H1 (cell line): Measurements from ENCODE around the gene PIGT. TPM values are rescaled to one million over a fixed set of nuclear protein-coding genes. Genes with fewer than 3 reads are reported as not detected.
A peak's percentile ranks its signal among the peaks of the same experiment; 100 is the strongest.

Experiments used
- CTCF ChIA-PET: fragments of 300-600 bp; sonication (Branson Sonifier 250); formaldehyde crosslinking; loops from one replicate; lab custom pipeline; 2021; ENCODE audit not compliant: partially characterized antibody; lab: Charles Lee
- POLR2A ChIA-PET: fragments of 300-600 bp; sonication (Branson Sonifier 250); formaldehyde crosslinking; loops from one replicate; lab custom pipeline; 2021; ENCODE audit warnings: inconsistent platforms; ENCODE audit not compliant: partially characterized antibody; lab: Charles Lee
- DNase-seq, 2 experiments: peaks; one replicate each; pipeline versions ENCODE4 v3.0.0 to v3.0.0-alpha.2; 2010 to 2022; ENCODE audit warnings: low spot score in 2 of 2, low read depth in 1 of 2, mixed read lengths in 1 of 2
- FAIRE-seq: peaks from 2 replicates; lab custom pipeline; 2011; peaks lifted over from hg19 to GRCh38; lab: Jason Lieb, UNC
- H2AFZ ChIP-seq: 2 replicates; pipeline ENCODE4 v1.8.1; 2012; ENCODE audit warnings: low read length, inconsistent platforms
- H2AK5ac ChIP-seq: 2 replicates; pipeline ENCODE4 v1.6.1; 2013; ENCODE audit warnings: low read depth, low read length
- H2BK120ac ChIP-seq: replicated peaks from 2 replicates; pipeline ENCODE3; 2013; ENCODE audit warnings: low read depth, low read length, inconsistent platforms
- H2BK12ac ChIP-seq: 2 replicates; pipeline ENCODE4 v1.6.1; 2013; ENCODE audit warnings: low read depth, low read length
- H2BK15ac ChIP-seq: 2 replicates; pipeline ENCODE4 v1.6.1; 2013; ENCODE audit warnings: low read length
- H2BK20ac ChIP-seq: 2 replicates; pipeline ENCODE4 v1.6.1; 2013; ENCODE audit warnings: low read length
- H2BK5ac ChIP-seq: 2 replicates; pipeline ENCODE4 v1.6.1; 2013; ENCODE audit warnings: low read depth, low read length
- H3K14ac ChIP-seq: 2 replicates; pipeline ENCODE4 v1.6.1; 2013; ENCODE audit warnings: inconsistent platforms; ENCODE audit not compliant: insufficient read length
- H3K18ac ChIP-seq: 2 replicates; pipeline ENCODE4 v1.6.1; 2013; ENCODE audit warnings: low read length; ENCODE audit errors: extremely low read depth
- H3K23ac ChIP-seq: 2 replicates; pipeline ENCODE4 v1.6.1; 2013; ENCODE audit warnings: inconsistent platforms; ENCODE audit not compliant: insufficient read length
- H3K23me2 ChIP-seq: 2 replicates; pipeline ENCODE4 v1.6.1; 2013; ENCODE audit warnings: low read depth, low read length
- H3K27ac ChIP-seq: 2 replicates; pipeline ENCODE4 v1.6.1; 2011; ENCODE audit warnings: low read depth, low read length, inconsistent platforms
- H3K27me3 ChIP-seq, 4 experiments: replicated peaks in 1 of 4; 1 replicate in 1 of 4; 2 replicates in 3 of 4; pipeline versions ENCODE4 v1.6.1 to v1.8.1; 2011 to 2013; ENCODE audit warnings: low read length in 3 of 4, mild to moderate bottlenecking in 3 of 4, inconsistent platforms in 2 of 4, mixed read lengths in 2 of 4, moderate library complexity in 1 of 4; ENCODE audit not compliant: control insufficient read depth in 3 of 4, insufficient read depth in 3 of 4; ENCODE audit errors: extremely low read depth in 1 of 4
- H3K36me3 ChIP-seq, 4 experiments: 2 replicates each; pipeline versions ENCODE4 v1.6.1 to v1.8.1; 2011 to 2013; ENCODE audit warnings: mild to moderate bottlenecking in 4 of 4, low read length in 3 of 4, moderate library complexity in 2 of 4, control low read depth in 1 of 4, inconsistent platforms in 1 of 4; ENCODE audit not compliant: insufficient read depth in 4 of 4, control insufficient read depth in 2 of 4
- H3K4ac ChIP-seq: replicated peaks from 2 replicates; pipeline ENCODE3; 2013; ENCODE audit warnings: low read length, low read depth, mixed read lengths, inconsistent platforms; ENCODE audit not compliant: insufficient read length
- H3K4me1 ChIP-seq, 4 experiments: replicated peaks in 1 of 4; 1 replicate in 1 of 4; 2 replicates in 3 of 4; pipeline versions ENCODE4 v1.6.1 to v1.8.1; 2011 to 2013; ENCODE audit warnings: low read length in 3 of 4, inconsistent platforms in 2 of 4, mixed read lengths in 1 of 4; ENCODE audit not compliant: insufficient read depth in 4 of 4, control insufficient read depth in 3 of 4
- H3K4me2 ChIP-seq, 2 experiments: 2 replicates each; pipeline versions ENCODE4 v1.6.1 to v1.8.1; 2011 to 2013; ENCODE audit warnings: low read depth in 2 of 2, low read length in 2 of 2, control low read depth in 1 of 2, inconsistent platforms in 1 of 2, mild to moderate bottlenecking in 1 of 2; ENCODE audit not compliant: insufficient read depth in 1 of 2
- H3K4me3 ChIP-seq, 4 experiments: fragments of 200-600, 300-600 bp in 1 of 4; sonication (generic), shearing (Covaris generic), sonication (Bioruptor Twin) in 1 of 4; 2 replicates each; pipeline versions ENCODE4 v1.5.1 to v1.8.1; 2011 to 2016; ENCODE audit warnings: low read length in 4 of 4, low read depth in 3 of 4, control low read depth in 2 of 4, inconsistent platforms in 2 of 4, mild to moderate bottlenecking in 2 of 4, mixed read lengths in 1 of 4, moderate library complexity in 1 of 4; ENCODE audit not compliant: insufficient read depth in 2 of 4; ENCODE audit errors: extremely low read depth in 1 of 4
- H3K56ac ChIP-seq: replicated peaks from 2 replicates; pipeline ENCODE3; 2013; ENCODE audit warnings: low read depth, mild to moderate bottlenecking, mixed read lengths, low read length, inconsistent platforms; ENCODE audit not compliant: insufficient read length
- H3K79me1 ChIP-seq: 2 replicates; pipeline ENCODE4 v1.6.1; 2013; ENCODE audit warnings: low read depth, low read length, control low read depth
- H3K79me2 ChIP-seq, 2 experiments: 2 replicates each; pipeline versions ENCODE4 v1.6.1 to v1.8.1; 2012 to 2013; ENCODE audit warnings: low read length in 2 of 2, mild to moderate bottlenecking in 2 of 2, inconsistent platforms in 1 of 2; ENCODE audit not compliant: insufficient read depth in 2 of 2, control insufficient read depth in 1 of 2
- H3K9ac ChIP-seq, 4 experiments: replicated peaks in 1 of 4; 1 replicate in 1 of 4; 2 replicates in 3 of 4; pipeline versions ENCODE4 v1.6.1 to v1.8.1; 2011 to 2013; ENCODE audit warnings: low read depth in 3 of 4, low read length in 3 of 4, control low read depth in 2 of 4, mild to moderate bottlenecking in 2 of 4, moderate library complexity in 2 of 4, inconsistent platforms in 1 of 4; ENCODE audit errors: extremely low read depth in 1 of 4
- H3K9me3 ChIP-seq, 2 experiments: 2 replicates each; pipeline versions ENCODE4 v1.6.1 to v1.8.1; 2012 to 2013; ENCODE audit warnings: mild to moderate bottlenecking in 2 of 2, moderate library complexity in 2 of 2, control low read depth in 1 of 2, inconsistent platforms in 1 of 2, low read depth in 1 of 2, low read length in 1 of 2, mixed read lengths in 1 of 2; ENCODE audit not compliant: insufficient read depth in 2 of 2
- H4K20me1 ChIP-seq, 2 experiments: replicated peaks in 1 of 2; 2 replicates each; pipeline versions ENCODE3 to v1.8.1; 2011 to 2013; ENCODE audit warnings: inconsistent platforms in 2 of 2, low read length in 2 of 2, mild to moderate bottlenecking in 1 of 2; ENCODE audit not compliant: insufficient read depth in 2 of 2, control insufficient read depth in 1 of 2
- H4K5ac ChIP-seq: 2 replicates; pipeline ENCODE4 v1.6.1; 2013; ENCODE audit warnings: low read length, low read depth, mixed read lengths, inconsistent platforms; ENCODE audit not compliant: insufficient read length
- H4K8ac ChIP-seq: 2 replicates; pipeline ENCODE4 v1.8.0; 2013; ENCODE audit warnings: mild to moderate bottlenecking, moderate library complexity, low read length, inconsistent platforms; ENCODE audit not compliant: insufficient read depth; ENCODE audit errors: extremely low read depth
- H4K91ac ChIP-seq: replicated peaks from 2 replicates; pipeline ENCODE3; 2013; ENCODE audit warnings: low read length, mixed read lengths, inconsistent platforms; ENCODE audit not compliant: insufficient read length
- ASH2L ChIP-seq: fragments of 200-600, 300-600 bp; sonication (generic); IDR thresholded peaks from one replicate; pipeline ENCODE4 v1.7.1; 2017; ENCODE audit warnings: low read length
- ATF3 ChIP-seq: IDR thresholded peaks from 2 replicates; pipeline ENCODE4 v1.6.1; 2011; ENCODE audit warnings: low read depth, mild to moderate bottlenecking, low read length; ENCODE audit not compliant: insufficient read depth
- BACH1 ChIP-seq: IDR thresholded peaks from 2 replicates; pipeline ENCODE4 v1.6.1; 2012; ENCODE audit warnings: low read length, improper control_type of control experiment
- BCL11A ChIP-seq, 2 experiments: IDR thresholded peaks; one replicate each; pipeline ENCODE4 v1.6.1; 2011; ENCODE audit warnings: low read depth in 2 of 2, low read length in 2 of 2, mild to moderate bottlenecking in 2 of 2
- EGR1 ChIP-seq: IDR thresholded peaks from 2 replicates; pipeline ENCODE4 v1.6.1; 2011; ENCODE audit warnings: low read depth, low read length, borderline replicate concordance
- GABPA ChIP-seq: IDR thresholded peaks from 2 replicates; pipeline ENCODE4 v1.6.1; 2011; ENCODE audit warnings: mild to moderate bottlenecking, low read length, moderate library complexity, borderline replicate concordance; ENCODE audit not compliant: insufficient read depth
- KDM5A ChIP-seq: fragments of 200-600 bp; IDR thresholded peaks from 2 replicates; pipeline ENCODE4 v1.7.1; 2012; ENCODE audit warnings: mild to moderate bottlenecking, low read length, inconsistent platforms, mixed read lengths
- MAFK ChIP-seq: IDR thresholded peaks from 2 replicates; pipeline ENCODE4 v1.6.1; 2012; ENCODE audit warnings: low read depth, mild to moderate bottlenecking, improper control_type of control experiment, low read length
- RFX5 ChIP-seq: IDR thresholded peaks from 2 replicates; pipeline ENCODE4 v1.6.1; 2011; ENCODE audit warnings: low read depth, low read length, improper control_type of control experiment, borderline replicate concordance
- SP1 ChIP-seq: IDR thresholded peaks from 2 replicates; pipeline ENCODE4 v1.6.1; 2011; ENCODE audit warnings: low read depth, low read length
- SP2 ChIP-seq: IDR thresholded peaks from 2 replicates; pipeline ENCODE4 v1.6.1; 2012; ENCODE audit warnings: mild to moderate bottlenecking, low read length, inconsistent platforms
- WGBS, 2 experiments: shearing (Covaris generic) in 1 of 2; methylation state at CpG; one replicate each; pipeline versions ENCODE4 v1.1.6 to v1.1.7; 2013 to 2015; ENCODE audit warnings: low lambda C conversion rate in 2 of 2, mixed read lengths in 2 of 2, inconsistent platforms in 1 of 2, low coverage in 1 of 2, missing lambda C conversion rate in 1 of 2; ENCODE audit not compliant: insufficient replicate concordance in 2 of 2, insufficient coverage in 1 of 2, insufficient read length in 1 of 2; ENCODE audit errors: extremely low coverage in 1 of 2, missing lambda C conversion rate in 1 of 2; 5-methylcytosine and 5-hydroxymethylcytosine counted together
- polyA plus RNA-seq, 7 experiments: library from polyadenylated mRNA; depleted of rRNA in 3 of 7; stranded (reverse) in 5 of 7; unstranded in 2 of 7; fragments of >200 nt in 5 of 7; fragments of 200-250 nt in 2 of 7; gene quantifications; 1 replicate in 5 of 7; 2 replicates in 1 of 7; 4 replicates in 1 of 7; pipeline versions ENCODE4 v1.2.1 to v1.2.3, GENCODE V29; 2011 to 2013; ENCODE audit warnings: missing spikeins in 2 of 7, mixed read lengths in 2 of 7
- total RNA-seq: library from RNA; stranded (reverse); fragmentation: NEBNext Ultra II Directional; extraction: Animal tissue kit (Norgen Biotek cat#: 25700); gene quantifications from 2 replicates; pipeline ENCODE4 v1.2.1, GENCODE V29; 2021
- TF ChIP-seq, protein P1 (sequence below): IDR thresholded peaks from 2 replicates; pipeline ENCODE4 v1.6.1; 2012; ENCODE audit warnings: low read length, inconsistent platforms

PIGT gene
- total and polyA plus RNA-seq, 2 of the 8 experiments (the other 6 are each of a cell fraction or from before 2014, with no cell fraction given) = 66.0 to 89.7 TPM

GRCh38 chr20:45416917-45417316 lies 976 bp downstream of the PIGT start:
- H3K27ac ChIP-seq = no peak overlapping the region
- peaks cover 10 to 33% (median 23%) of the 10 kb centered on the region in 4 experiments for H3K36me3 ChIP-seq
- no peak overlapping the region for H4K5ac ChIP-seq
- H3K79me2 ChIP-seq = peaks cover 0 to 20% of the 10 kb centered on the region in 2 experiments; a peak in 2 of 4 replicates
- H2BK5ac ChIP-seq = no peak overlapping the region
- H3K4me1 ChIP-seq = peaks cover 0 to 5% (median 2%) of the 10 kb centered on the region in 4 experiments; a peak in 3 of 7 replicates
- no peak overlapping the region for H3K23ac ChIP-seq
- ChIA-PET CTCF (interaction anchor here (0.8 to 6.7 kb wide), 10 partner anchors 10 to 124 kb away, joined by 3 to 54 read pairs (median 9); partner anchors contain the start of gene SYS1), POLR2A (interaction anchor here (1.0 to 6.8 kb wide), 3 partner anchors 10 to 69 kb away, joined by 4 to 71 read pairs (median 6); partner anchors contain the start of gene DBNDD2)
- no peaks in the 10 kb centered on the region for H3K9me3 ChIP-seq
- H4K8ac ChIP-seq = no peak overlapping the region
- peak overlapping the region in 1 of 4 experiments; percentile 71; a peak in 1 of 7 replicates for H3K9ac ChIP-seq
- peak overlapping the region; percentile 74 to 89 (median 82); a peak in 7 of 8 replicates for H3K4me3 ChIP-seq
- H2BK12ac ChIP-seq = no peak overlapping the region
- peaks cover 3% of the 10 kb centered on the region for H3K79me1 ChIP-seq
- no peak overlapping the region for H2AFZ ChIP-seq
- 78% methylated on average over 2 of the region's 2 CpGs; no CpG with 5 or more reads in 1 of the 2 experiments for WGBS, 2 experiments
- H3K4me2 ChIP-seq = peak overlapping the region; percentile 88 to 91
- H3K14ac ChIP-seq = no peak overlapping the region
- peaks cover 0 to 4% of the 10 kb centered on the region in 2 experiments for H4K20me1 ChIP-seq
- H3K23me2 ChIP-seq = peaks cover 6% of the 10 kb centered on the region
- DNase-seq (no peak), FAIRE-seq (no peak)
- H2AK5ac ChIP-seq = no peak overlapping the region
- H3K27me3 ChIP-seq = no peaks in the 10 kb centered on the region
- H3K18ac ChIP-seq = no peak overlapping the region
- no peak overlapping the region for H3K56ac ChIP-seq
- H3K4ac ChIP-seq = no peak overlapping the region
- H4K91ac ChIP-seq = no peak overlapping the region
- no peak overlapping the region for H2BK15ac ChIP-seq
- no peak overlapping the region for H2BK20ac ChIP-seq
- H2BK120ac ChIP-seq = no peak overlapping the region
- TF ChIP-seq RFX5 (no peak), BACH1 (no peak), GABPA (no peak), SP1 (no peak), ASH2L (no peak), MAFK (no peak), EGR1 (no peak), KDM5A (no peak), ATF3 (no peak), SP2 (no peak), BCL11A (IDR thresholded peaks at IDR 0.05; ENCODE audit: low read depth in 2 of 2, low read length in 2 of 2) (no peak)
- TF ChIP-seq, protein P1, sequence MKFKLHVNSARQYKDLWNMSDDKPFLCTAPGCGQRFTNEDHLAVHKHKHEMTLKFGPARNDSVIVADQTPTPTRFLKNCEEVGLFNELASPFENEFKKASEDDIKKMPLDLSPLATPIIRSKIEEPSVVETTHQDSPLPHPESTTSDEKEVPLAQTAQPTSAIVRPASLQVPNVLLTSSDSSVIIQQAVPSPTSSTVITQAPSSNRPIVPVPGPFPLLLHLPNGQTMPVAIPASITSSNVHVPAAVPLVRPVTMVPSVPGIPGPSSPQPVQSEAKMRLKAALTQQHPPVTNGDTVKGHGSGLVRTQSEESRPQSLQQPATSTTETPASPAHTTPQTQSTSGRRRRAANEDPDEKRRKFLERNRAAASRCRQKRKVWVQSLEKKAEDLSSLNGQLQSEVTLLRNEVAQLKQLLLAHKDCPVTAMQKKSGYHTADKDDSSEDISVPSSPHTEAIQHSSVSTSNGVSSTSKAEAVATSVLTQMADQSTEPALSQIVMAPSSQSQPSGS = no peak
